SK-N-MC (cell line): ENCODE measurements around the gene GPC3.

Experiments
- EZH2 ChIP-seq: fragments of 200-600 bp; sonication (generic); IDR thresholded peaks from one replicate; pipeline ENCODE4 v1.6.1; 2017; ENCODE audit warnings: antibody characterized with exemption
- FOXP2 ChIP-seq: optimal IDR thresholded peaks from 2 replicates; pipeline ENCODE3; 2011; ENCODE audit warnings: mild to moderate bottlenecking, moderate library complexity; ENCODE audit not compliant: insufficient read depth; ENCODE audit errors: extremely low read length, control extremely low read depth
- POLR2AphosphoS5 ChIP-seq: IDR thresholded peaks from 2 replicates; pipeline ENCODE4 v1.6.1; 2012; ENCODE audit warnings: mild to moderate bottlenecking, low read depth, low read length, borderline replicate concordance

DNA sequence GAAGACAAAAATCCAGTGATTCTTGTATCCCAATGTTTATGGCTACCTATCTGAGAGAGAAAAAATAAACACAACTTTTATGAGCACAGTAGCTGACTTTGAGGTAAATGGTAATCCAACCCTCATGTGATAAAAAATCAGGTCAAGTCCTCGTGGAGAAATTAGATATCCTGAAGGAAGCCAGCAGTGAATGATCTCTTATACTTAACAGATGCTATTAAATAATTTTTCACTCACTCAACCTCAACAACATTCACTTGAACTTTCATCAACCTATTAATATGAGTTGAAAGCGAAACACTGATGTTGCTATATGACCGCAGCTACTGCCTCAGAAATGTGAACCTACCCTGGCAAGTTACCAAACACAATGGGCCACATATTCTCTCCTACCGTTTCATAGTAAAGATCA is 105.4 kb downstream of the GPC3 start:
- TF ChIP-seq EZH2 (no peak), POLR2AphosphoS5 (no peak), FOXP2 (no peak)
